Measurements from ENCODE around the gene PMEPA1.

The PMEPA1 gene

GRCh38 chr20:57693002-57693582, 16.7 kb downstream of the PMEPA1 start:
- no peak for DNase-seq

GRCh38 chr20:57692393-57692792, 17.4 kb downstream of the PMEPA1 start:
- DNase-seq = no peak

- no peak for DNase-seq
Measured at GRCh38 chr20:57691699-57692098, 18.1 kb downstream of the PMEPA1 start.

- no peak for DNase-seq
Measured at GRCh38 chr20:57690525-57690924, 19.3 kb downstream of the PMEPA1 start.

DNA sequence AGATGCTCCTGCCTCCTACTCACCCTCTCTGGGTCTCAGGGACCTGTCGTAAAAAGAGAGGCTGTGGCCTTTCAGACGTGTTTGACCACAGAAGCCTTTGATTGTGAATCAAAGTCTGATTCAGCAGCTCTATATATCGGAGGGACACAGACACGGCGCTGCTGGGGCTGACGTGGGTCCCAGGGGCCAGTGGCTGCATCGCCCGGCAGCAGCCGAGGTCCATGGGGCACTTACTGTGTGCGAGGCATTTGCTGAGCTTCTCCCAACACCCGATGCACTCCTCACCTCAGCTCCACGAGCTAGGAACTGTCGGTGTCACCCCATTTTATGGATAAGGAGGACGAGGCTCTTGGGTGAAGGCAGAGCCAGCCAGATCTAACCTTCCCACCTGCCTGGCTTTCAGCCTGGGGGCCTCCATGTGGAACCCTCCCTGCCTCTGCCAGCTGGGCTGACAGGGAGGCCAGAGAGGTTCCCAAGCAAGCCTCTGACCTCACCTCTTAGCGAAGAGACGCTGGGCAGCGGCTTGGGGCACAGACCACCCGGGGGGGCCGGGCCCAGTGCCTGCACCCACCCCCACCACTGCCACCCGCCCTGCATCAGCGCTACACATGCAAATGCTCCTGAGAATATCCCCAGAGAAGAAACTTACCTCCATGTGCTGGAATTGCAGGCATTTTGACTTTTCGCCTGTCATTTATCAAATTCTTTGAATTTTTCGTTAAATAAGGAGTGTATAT, 19.9 kb downstream of the PMEPA1 start:
- DNase-seq = no peak

DNA sequence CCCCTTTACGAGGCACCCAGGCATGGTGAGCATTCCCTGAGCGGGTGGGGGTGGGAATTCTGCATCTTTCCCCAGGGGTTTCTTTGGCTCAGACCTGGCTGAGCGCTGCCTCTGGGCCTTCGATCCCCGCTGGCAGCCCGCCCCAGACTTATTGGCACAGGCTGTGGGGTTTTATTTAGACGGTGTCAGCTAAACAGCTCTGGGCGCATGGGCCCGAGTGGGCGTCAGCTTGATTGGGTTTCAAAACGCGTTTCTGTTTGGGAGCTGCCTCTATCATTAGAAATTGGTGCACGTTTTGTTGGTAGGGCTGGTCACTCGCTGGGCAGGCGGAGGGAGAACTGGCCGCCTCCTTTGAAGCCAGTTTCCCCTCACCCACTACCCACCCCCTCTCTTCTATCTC, 21.0 kb downstream of the PMEPA1 start:
- no peak for DNase-seq

GRCh38 chr20:57688295-57688694, 21.5 kb downstream of the PMEPA1 start:
- DNase-seq = no peak

DNA sequence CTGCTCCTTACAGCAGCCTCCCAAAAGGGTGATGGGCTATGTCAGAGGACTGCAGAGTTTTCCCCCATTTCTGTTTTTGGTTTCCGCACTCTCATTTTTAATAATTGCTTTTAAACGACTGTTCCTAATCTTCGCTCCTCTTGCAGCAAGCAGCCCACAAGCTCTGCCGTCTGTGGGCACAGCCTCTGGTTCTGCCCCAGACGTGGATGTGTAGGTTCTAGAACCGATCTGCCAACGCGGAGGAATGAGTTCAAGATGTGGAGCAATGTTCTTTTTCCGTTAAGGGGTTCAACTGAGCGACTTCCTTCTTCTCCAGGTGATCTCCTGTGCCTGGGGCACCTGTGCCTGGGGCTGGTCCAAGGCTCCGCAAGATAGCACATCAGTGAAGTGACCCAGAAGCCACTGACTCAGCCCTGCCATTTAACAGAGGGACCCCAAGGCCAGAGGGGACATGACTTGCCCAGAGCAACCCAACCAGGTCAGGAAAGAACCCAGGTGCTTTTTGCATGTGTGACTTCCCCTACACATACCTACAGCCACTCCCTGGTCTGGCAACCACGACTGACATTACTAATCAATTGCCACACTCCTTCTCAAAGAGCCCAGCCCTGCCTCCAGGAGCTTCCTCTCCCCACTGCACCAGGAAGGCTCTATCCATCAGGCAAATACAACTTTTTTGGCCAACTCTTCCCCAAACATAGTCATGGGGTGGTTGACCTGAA, 22.7 kb downstream of the PMEPA1 start:
- DNase-seq = no peak

GRCh38 chr20:57685146-57685758, 24.6 kb downstream of the PMEPA1 start:
- DNase-seq = no peak

DNA sequence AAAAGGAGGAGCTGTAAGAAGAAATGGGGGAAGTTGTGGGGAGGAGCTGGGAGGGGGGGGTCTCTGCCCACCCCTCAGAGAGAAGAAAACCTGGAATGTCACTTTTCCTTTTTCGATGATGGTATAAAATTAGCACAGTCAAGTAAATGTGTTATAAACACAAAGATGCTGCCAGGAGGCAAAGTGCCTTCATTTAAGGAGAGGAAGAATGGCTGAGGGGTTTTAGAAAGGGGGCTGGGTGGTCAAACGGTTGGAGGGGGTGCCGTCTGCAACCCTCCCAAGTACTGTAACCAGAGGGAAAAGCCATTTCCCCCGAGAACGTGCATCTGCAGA, 25.0 kb downstream of the PMEPA1 start:
- no peak for DNase-seq

DNA sequence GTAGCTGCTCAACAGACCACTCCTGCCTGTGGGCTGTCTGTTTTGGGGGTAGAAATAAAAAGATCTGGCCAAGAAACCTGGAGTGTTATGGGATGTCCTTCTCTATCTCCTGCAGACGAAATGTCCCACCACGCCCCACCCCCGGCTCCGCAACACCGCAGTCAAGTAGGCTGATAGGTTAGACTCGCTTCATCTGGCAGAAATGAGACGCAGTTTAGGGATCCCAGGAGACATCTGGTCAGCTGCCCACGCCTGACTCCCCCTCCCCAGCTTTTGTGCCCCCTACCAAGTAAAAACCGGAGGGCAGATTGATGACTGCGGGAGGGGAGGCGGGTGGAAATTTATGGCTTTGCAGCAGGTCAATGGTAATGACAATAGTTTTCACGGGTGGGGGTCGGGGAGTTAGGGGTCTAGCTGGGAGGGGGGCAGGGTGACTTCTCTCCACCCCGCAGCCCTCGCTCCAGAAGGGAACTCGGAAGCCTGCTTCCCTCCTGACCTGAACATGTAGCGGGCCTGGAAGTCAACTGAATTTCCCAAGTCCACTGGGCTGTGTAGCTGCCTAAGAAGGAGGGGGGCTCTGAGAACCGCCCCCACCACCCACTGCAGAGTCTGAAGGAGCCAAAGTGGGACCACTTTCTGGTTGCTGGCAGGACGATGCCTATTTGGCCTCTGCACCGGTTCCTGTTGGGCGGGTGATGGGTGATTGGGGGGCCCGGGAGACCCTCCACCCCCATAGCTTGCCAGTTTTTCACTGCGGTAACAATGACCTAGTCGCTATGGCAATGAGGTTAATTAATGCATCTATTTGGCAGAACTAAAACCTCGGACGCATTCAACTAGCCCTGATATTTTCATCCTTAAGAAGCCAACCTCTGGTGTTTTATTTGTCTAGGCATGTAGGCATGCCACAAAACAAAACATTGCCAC, 25.7 kb downstream of the PMEPA1 start:
- DNase-seq = no peak

- no peak for DNase-seq
Measured at GRCh38 chr20:57683287-57683686, 26.5 kb downstream of the PMEPA1 start.

GRCh38 chr20:57682184-57683101, 27.4 kb downstream of the PMEPA1 start:
- DNase-seq = no peak

- no peak for DNase-seq
Measured at GRCh38 chr20:57680934-57681914, 28.6 kb downstream of the PMEPA1 start.

- DNase-seq = no peak
Measured at GRCh38 chr20:57680131-57680716, 29.6 kb downstream of the PMEPA1 start.

DNA sequence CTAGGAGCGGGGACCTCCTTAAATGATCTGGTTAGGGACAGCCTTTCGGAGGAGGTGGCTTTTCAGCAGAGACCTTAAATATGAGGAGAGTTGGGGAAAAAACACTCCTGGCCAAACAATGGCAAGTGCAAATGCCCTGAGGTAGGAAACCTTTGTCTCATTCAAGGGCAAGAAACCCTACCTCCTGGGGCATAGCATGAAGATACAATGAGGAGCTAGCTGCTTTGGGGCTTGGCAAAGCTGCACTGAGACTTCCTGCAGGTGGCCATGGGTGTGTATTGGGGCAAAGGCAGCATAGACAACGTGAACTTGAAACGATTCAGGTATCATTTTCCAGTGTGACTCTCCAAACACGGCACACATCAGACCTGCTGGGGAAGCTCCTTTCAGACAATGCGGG, 30.7 kb downstream of the PMEPA1 start:
- no peak for DNase-seq

- DNase-seq = no peak
Measured at GRCh38 chr20:57678340-57678739, 31.5 kb downstream of the PMEPA1 start.

DNA sequence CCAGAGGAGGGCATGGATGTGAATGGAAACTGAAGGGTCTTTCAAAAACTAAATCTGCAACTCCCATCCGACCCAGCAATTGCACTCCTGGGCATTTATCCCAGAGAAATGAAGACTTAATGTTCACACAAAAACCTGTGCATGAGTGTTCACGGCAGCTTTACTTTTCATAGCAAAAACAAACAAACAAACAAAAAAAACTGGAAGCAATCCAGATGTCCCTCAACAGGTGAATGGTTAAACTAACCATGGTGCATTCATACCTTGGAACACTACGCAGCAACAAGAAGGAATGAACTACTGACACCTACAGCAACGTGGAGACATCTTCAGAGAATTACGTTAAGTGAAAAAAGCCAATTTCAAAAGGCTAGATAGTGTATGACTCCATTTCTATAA, 32.2 kb downstream of the PMEPA1 start:
- no peak for DNase-seq

DNA sequence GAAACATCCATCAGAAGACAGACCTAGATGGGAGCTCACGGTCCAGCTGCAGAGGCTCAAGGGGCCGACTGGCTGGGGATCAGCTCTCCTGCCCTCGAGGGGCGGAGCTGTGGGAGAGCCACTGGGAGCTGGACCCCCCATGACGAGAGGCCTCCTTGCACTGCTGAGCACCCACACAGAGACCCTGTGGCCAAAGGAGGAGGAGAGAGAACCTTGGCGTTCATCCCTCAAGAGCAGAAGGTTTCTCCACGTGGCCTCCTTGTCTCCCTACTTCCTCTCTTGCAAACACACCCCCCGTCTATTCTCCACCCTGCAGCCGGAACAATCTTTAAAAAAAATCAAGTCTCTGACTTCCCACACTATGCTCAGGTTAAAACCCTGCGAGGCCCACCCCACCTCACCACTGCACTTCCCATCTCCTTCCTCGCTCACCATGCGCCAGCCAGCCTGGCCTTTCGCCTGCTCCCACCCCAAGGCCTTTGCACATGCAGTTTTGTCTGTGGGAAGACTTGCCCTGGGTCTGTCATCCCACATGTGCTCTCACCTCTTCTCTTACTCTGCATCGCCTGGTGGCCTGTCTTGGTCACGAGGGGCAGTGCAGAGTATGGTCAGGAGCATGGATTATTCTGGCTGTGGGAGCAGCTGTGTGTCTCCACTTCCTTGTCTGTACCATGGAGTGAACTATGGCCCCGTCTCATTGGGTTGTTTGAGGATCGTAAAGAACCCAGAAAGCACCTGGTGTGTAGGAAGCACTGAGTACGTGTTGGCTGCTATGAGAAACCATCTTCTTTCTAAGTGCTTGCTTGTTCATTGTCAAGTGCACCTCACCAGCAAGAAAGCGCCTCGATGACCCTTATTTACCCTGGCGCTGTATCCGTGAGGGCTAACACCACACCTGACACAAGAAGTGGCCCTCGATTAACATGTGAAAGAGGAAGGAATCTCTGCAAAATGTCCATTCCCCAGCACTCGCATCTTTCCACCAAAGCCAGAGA, 32.9 kb downstream of the PMEPA1 start:
- no peak for DNase-seq

All from NK-92 treated with Interleukin-12 subunit alpha and Interleukin-12 subunit beta, amount 100 ng/mL, for 24 hours (cell line).